C4-2B (cell line): ENCODE measurements around the gene GTPBP8.

Experiments used
- H3K27ac ChIP-seq: fragments of 450-650 bp; 2 replicates; pipeline ENCODE4 v1.5.1; 2017
- ZFX ChIP-seq: fragments of 450-650 bp; IDR thresholded peaks from 2 replicates; pipeline ENCODE4 v1.6.1; 2017
- TF ChIP-seq, protein P1 (sequence below): fragments of 450-650 bp; conservative IDR thresholded peaks from 2 replicates; pipeline ENCODE4 v1.5.1; 2017; ENCODE audit warnings: mild to moderate bottlenecking

Gene GTPBP8

GRCh38 chr3:112979244-112979832, 11.4 kb upstream of the GTPBP8 start:
- TF ChIP-seq, protein P1, sequence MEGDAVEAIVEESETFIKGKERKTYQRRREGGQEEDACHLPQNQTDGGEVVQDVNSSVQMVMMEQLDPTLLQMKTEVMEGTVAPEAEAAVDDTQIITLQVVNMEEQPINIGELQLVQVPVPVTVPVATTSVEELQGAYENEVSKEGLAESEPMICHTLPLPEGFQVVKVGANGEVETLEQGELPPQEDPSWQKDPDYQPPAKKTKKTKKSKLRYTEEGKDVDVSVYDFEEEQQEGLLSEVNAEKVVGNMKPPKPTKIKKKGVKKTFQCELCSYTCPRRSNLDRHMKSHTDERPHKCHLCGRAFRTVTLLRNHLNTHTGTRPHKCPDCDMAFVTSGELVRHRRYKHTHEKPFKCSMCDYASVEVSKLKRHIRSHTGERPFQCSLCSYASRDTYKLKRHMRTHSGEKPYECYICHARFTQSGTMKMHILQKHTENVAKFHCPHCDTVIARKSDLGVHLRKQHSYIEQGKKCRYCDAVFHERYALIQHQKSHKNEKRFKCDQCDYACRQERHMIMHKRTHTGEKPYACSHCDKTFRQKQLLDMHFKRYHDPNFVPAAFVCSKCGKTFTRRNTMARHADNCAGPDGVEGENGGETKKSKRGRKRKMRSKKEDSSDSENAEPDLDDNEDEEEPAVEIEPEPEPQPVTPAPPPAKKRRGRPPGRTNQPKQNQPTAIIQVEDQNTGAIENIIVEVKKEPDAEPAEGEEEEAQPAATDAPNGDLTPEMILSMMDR: peak; percentile 72
- no peak for TF ChIP-seq ZFX
- no peak overlapping the region for H3K27ac ChIP-seq

DNA sequence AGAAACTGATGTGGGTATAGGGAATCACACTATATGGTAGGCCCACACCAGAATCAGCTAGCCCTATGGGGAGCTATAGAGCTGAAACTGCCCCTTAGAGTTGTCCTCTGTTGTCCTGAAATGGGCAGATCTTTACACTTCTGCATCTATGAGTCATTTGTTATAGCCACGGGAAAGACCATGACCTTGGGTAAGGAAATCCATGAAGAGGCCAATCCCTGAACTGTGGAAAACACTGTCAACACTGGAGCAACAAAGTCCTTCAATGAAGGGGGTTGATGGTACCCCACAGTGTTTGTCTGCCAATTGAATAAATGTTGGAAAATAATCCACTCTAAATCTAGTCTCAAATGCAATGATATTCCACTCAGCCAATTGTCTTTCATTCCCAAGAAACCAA, 10.7 kb upstream of the GTPBP8 start:
- TF ChIP-seq ZFX: no peak
- TF ChIP-seq, protein P1: no peak
- H3K27ac ChIP-seq: no peak overlapping the region

DNA sequence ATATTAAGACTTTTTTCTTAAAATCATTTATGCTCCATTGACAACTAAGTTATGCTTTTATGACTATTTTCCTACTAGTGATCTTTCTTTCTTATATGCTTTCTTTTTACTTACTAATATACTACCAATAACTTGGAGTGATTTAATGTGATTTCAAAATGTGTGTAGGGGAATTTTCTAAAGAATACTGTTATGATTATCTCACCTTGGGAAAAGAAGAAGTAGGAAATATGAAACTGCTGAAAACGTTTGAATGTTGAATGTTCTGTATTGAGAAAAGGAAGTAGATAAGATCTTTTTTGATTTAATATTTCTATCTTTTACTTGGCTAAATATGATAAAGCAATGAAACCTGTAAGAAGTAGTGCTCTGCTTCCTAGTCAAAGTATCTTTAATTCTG, 8.1 kb upstream of the GTPBP8 start:
- TF ChIP-seq ZFX: no peak
- TF ChIP-seq, protein P1: no peak
- H3K27ac ChIP-seq: no peak overlapping the region

DNA sequence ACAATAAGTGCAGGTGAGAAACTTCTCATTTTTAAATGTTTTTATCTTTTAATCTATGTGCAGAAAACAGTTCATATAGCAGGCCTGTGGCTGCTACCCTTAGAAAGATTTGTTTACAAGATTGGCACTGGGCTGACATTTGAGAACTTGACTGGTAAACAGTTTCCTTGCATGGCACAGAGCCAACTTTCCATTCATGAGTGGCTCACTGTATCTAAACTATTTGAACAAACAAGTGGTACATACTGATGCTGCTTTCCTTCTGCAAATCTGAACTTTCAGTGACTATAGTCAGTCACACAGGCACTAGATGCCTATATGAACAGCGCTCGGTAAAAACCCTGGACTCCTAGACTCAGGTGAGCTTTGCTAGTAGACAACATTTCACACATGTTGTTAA, 6.3 kb upstream of the GTPBP8 start:
- H3K27ac ChIP-seq: no peak overlapping the region
- TF ChIP-seq ZFX: no peak
- TF ChIP-seq, protein P1: no peak

GRCh38 chr3:112987710-112988334, 3.0 kb upstream of the GTPBP8 start:
- H3K27ac ChIP-seq: no peak overlapping the region
- TF ChIP-seq ZFX: no peak
- TF ChIP-seq, protein P1: no peak

GRCh38 chr3:112995800-112996199, 5.0 kb downstream of the GTPBP8 start:
- TF ChIP-seq, protein P1: no peak
- TF ChIP-seq ZFX: no peak
- H3K27ac ChIP-seq: no peak overlapping the region

DNA sequence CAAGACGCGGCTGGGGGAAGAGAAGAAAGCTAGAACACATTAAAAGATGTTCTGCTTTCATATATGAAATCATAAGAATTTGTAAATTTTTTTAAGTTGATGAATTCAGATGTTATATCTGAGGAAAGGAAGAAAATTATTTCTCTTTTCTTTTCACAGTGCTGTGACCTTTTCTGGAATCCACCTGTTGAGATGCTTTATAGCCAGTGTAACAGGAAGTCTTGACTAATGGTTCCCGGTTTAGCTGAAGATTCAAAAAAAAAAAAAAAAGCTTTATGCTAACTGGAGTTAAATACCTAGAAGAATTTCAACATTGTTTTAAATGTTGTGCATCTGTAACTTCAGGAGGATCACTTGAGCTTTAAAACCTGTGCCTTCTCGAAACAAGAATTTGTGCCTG, 9.9 kb downstream of the GTPBP8 start:
- TF ChIP-seq, protein P1: no peak
- TF ChIP-seq ZFX: no peak
- H3K27ac ChIP-seq: no peak overlapping the region
